H1 (cell line): ENCODE measurements around the gene UGT1A6. TPM values are rescaled to one million over a fixed set of nuclear protein-coding genes. Genes with fewer than 3 reads are reported as not detected.

Experiments
- CTCF ChIA-PET: fragments of 300-600 bp; sonication (Branson Sonifier 250); formaldehyde crosslinking; loops from one replicate; lab custom pipeline; 2021; ENCODE audit not compliant: partially characterized antibody; lab: Charles Lee
- POLR2A ChIA-PET: fragments of 300-600 bp; sonication (Branson Sonifier 250); formaldehyde crosslinking; loops from one replicate; lab custom pipeline; 2021; ENCODE audit warnings: inconsistent platforms; ENCODE audit not compliant: partially characterized antibody; lab: Charles Lee
- DNase-seq, 2 experiments: peaks; one replicate each; pipeline versions ENCODE4 v3.0.0 to v3.0.0-alpha.2; 2010 to 2022; ENCODE audit warnings: low spot score in 2 of 2, low read depth in 1 of 2, mixed read lengths in 1 of 2
- FAIRE-seq: peaks from 2 replicates; lab custom pipeline; 2011; peaks lifted over from hg19 to GRCh38; lab: Jason Lieb, UNC
- H2AFZ ChIP-seq: 2 replicates; pipeline ENCODE4 v1.8.1; 2012; ENCODE audit warnings: low read length, inconsistent platforms
- H2AK5ac ChIP-seq: 2 replicates; pipeline ENCODE4 v1.6.1; 2013; ENCODE audit warnings: low read depth, low read length
- H2BK120ac ChIP-seq: replicated peaks from 2 replicates; pipeline ENCODE3; 2013; ENCODE audit warnings: low read depth, low read length, inconsistent platforms
- H2BK12ac ChIP-seq: 2 replicates; pipeline ENCODE4 v1.6.1; 2013; ENCODE audit warnings: low read depth, low read length
- H2BK15ac ChIP-seq: 2 replicates; pipeline ENCODE4 v1.6.1; 2013; ENCODE audit warnings: low read length
- H2BK20ac ChIP-seq: 2 replicates; pipeline ENCODE4 v1.6.1; 2013; ENCODE audit warnings: low read length
- H2BK5ac ChIP-seq: 2 replicates; pipeline ENCODE4 v1.6.1; 2013; ENCODE audit warnings: low read depth, low read length
- H3K14ac ChIP-seq: 2 replicates; pipeline ENCODE4 v1.6.1; 2013; ENCODE audit warnings: inconsistent platforms; ENCODE audit not compliant: insufficient read length
- H3K18ac ChIP-seq: 2 replicates; pipeline ENCODE4 v1.6.1; 2013; ENCODE audit warnings: low read length; ENCODE audit errors: extremely low read depth
- H3K23ac ChIP-seq: 2 replicates; pipeline ENCODE4 v1.6.1; 2013; ENCODE audit warnings: inconsistent platforms; ENCODE audit not compliant: insufficient read length
- H3K23me2 ChIP-seq: 2 replicates; pipeline ENCODE4 v1.6.1; 2013; ENCODE audit warnings: low read depth, low read length
- H3K27ac ChIP-seq: 2 replicates; pipeline ENCODE4 v1.6.1; 2011; ENCODE audit warnings: low read depth, low read length, inconsistent platforms
- H3K27me3 ChIP-seq, 4 experiments: replicated peaks in 1 of 4; 1 replicate in 1 of 4; 2 replicates in 3 of 4; pipeline versions ENCODE4 v1.6.1 to v1.8.1; 2011 to 2013; ENCODE audit warnings: low read length in 3 of 4, mild to moderate bottlenecking in 3 of 4, inconsistent platforms in 2 of 4, mixed read lengths in 2 of 4, moderate library complexity in 1 of 4; ENCODE audit not compliant: control insufficient read depth in 3 of 4, insufficient read depth in 3 of 4; ENCODE audit errors: extremely low read depth in 1 of 4
- H3K36me3 ChIP-seq, 4 experiments: 2 replicates each; pipeline versions ENCODE4 v1.6.1 to v1.8.1; 2011 to 2013; ENCODE audit warnings: mild to moderate bottlenecking in 4 of 4, low read length in 3 of 4, moderate library complexity in 2 of 4, control low read depth in 1 of 4, inconsistent platforms in 1 of 4; ENCODE audit not compliant: insufficient read depth in 4 of 4, control insufficient read depth in 2 of 4
- H3K4ac ChIP-seq: replicated peaks from 2 replicates; pipeline ENCODE3; 2013; ENCODE audit warnings: low read length, low read depth, mixed read lengths, inconsistent platforms; ENCODE audit not compliant: insufficient read length
- H3K4me1 ChIP-seq, 4 experiments: replicated peaks in 1 of 4; 1 replicate in 1 of 4; 2 replicates in 3 of 4; pipeline versions ENCODE4 v1.6.1 to v1.8.1; 2011 to 2013; ENCODE audit warnings: low read length in 3 of 4, inconsistent platforms in 2 of 4, mixed read lengths in 1 of 4; ENCODE audit not compliant: insufficient read depth in 4 of 4, control insufficient read depth in 3 of 4
- H3K4me2 ChIP-seq, 2 experiments: 2 replicates each; pipeline versions ENCODE4 v1.6.1 to v1.8.1; 2011 to 2013; ENCODE audit warnings: low read depth in 2 of 2, low read length in 2 of 2, control low read depth in 1 of 2, inconsistent platforms in 1 of 2, mild to moderate bottlenecking in 1 of 2; ENCODE audit not compliant: insufficient read depth in 1 of 2
- H3K4me3 ChIP-seq, 4 experiments: fragments of 200-600, 300-600 bp in 1 of 4; sonication (generic), shearing (Covaris generic), sonication (Bioruptor Twin) in 1 of 4; 2 replicates each; pipeline versions ENCODE4 v1.5.1 to v1.8.1; 2011 to 2016; ENCODE audit warnings: low read length in 4 of 4, low read depth in 3 of 4, control low read depth in 2 of 4, inconsistent platforms in 2 of 4, mild to moderate bottlenecking in 2 of 4, mixed read lengths in 1 of 4, moderate library complexity in 1 of 4; ENCODE audit not compliant: insufficient read depth in 2 of 4; ENCODE audit errors: extremely low read depth in 1 of 4
- H3K56ac ChIP-seq: replicated peaks from 2 replicates; pipeline ENCODE3; 2013; ENCODE audit warnings: low read depth, mild to moderate bottlenecking, mixed read lengths, low read length, inconsistent platforms; ENCODE audit not compliant: insufficient read length
- H3K79me1 ChIP-seq: 2 replicates; pipeline ENCODE4 v1.6.1; 2013; ENCODE audit warnings: low read depth, low read length, control low read depth
- H3K79me2 ChIP-seq, 2 experiments: 2 replicates each; pipeline versions ENCODE4 v1.6.1 to v1.8.1; 2012 to 2013; ENCODE audit warnings: low read length in 2 of 2, mild to moderate bottlenecking in 2 of 2, inconsistent platforms in 1 of 2; ENCODE audit not compliant: insufficient read depth in 2 of 2, control insufficient read depth in 1 of 2
- H3K9ac ChIP-seq, 4 experiments: replicated peaks in 1 of 4; 1 replicate in 1 of 4; 2 replicates in 3 of 4; pipeline versions ENCODE4 v1.6.1 to v1.8.1; 2011 to 2013; ENCODE audit warnings: low read depth in 3 of 4, low read length in 3 of 4, control low read depth in 2 of 4, mild to moderate bottlenecking in 2 of 4, moderate library complexity in 2 of 4, inconsistent platforms in 1 of 4; ENCODE audit errors: extremely low read depth in 1 of 4
- H3K9me3 ChIP-seq, 2 experiments: 2 replicates each; pipeline versions ENCODE4 v1.6.1 to v1.8.1; 2012 to 2013; ENCODE audit warnings: mild to moderate bottlenecking in 2 of 2, moderate library complexity in 2 of 2, control low read depth in 1 of 2, inconsistent platforms in 1 of 2, low read depth in 1 of 2, low read length in 1 of 2, mixed read lengths in 1 of 2; ENCODE audit not compliant: insufficient read depth in 2 of 2
- H4K20me1 ChIP-seq, 2 experiments: replicated peaks in 1 of 2; 2 replicates each; pipeline versions ENCODE3 to v1.8.1; 2011 to 2013; ENCODE audit warnings: inconsistent platforms in 2 of 2, low read length in 2 of 2, mild to moderate bottlenecking in 1 of 2; ENCODE audit not compliant: insufficient read depth in 2 of 2, control insufficient read depth in 1 of 2
- H4K5ac ChIP-seq: 2 replicates; pipeline ENCODE4 v1.6.1; 2013; ENCODE audit warnings: low read length, low read depth, mixed read lengths, inconsistent platforms; ENCODE audit not compliant: insufficient read length
- H4K8ac ChIP-seq: 2 replicates; pipeline ENCODE4 v1.8.0; 2013; ENCODE audit warnings: mild to moderate bottlenecking, moderate library complexity, low read length, inconsistent platforms; ENCODE audit not compliant: insufficient read depth; ENCODE audit errors: extremely low read depth
- H4K91ac ChIP-seq: replicated peaks from 2 replicates; pipeline ENCODE3; 2013; ENCODE audit warnings: low read length, mixed read lengths, inconsistent platforms; ENCODE audit not compliant: insufficient read length
- CHD1 ChIP-seq: IDR thresholded peaks from 2 replicates; pipeline ENCODE4 v1.6.1; 2012; ENCODE audit warnings: low read depth, low read length, improper control_type of control experiment
- CHD2 ChIP-seq: IDR thresholded peaks from 2 replicates; pipeline ENCODE4 v1.6.1; 2012; ENCODE audit warnings: low read length, improper control_type of control experiment
- EP300 ChIP-seq, 2 experiments: IDR thresholded peaks; 1 replicate in 1 of 2; 2 replicates in 1 of 2; pipeline ENCODE4 v1.6.1; 2011 to 2012; ENCODE audit warnings: low read depth in 2 of 2, low read length in 2 of 2, mild to moderate bottlenecking in 2 of 2, borderline replicate concordance in 1 of 2, inconsistent platforms in 1 of 2, moderate library complexity in 1 of 2
- RBBP5 ChIP-seq: IDR thresholded peaks from 2 replicates; pipeline ENCODE4 v1.7.1; 2012; ENCODE audit warnings: low read depth, mild to moderate bottlenecking, inconsistent platforms, low read length, moderate library complexity, borderline replicate concordance
- SP4 ChIP-seq: IDR thresholded peaks from 2 replicates; pipeline ENCODE4 v1.6.1; 2012; ENCODE audit warnings: low read length, inconsistent platforms
- polyA plus RNA-seq, 7 experiments: library from polyadenylated mRNA; depleted of rRNA in 3 of 7; stranded (reverse) in 5 of 7; unstranded in 2 of 7; fragments of >200 nt in 5 of 7; fragments of 200-250 nt in 2 of 7; gene quantifications; 1 replicate in 5 of 7; 2 replicates in 1 of 7; 4 replicates in 1 of 7; pipeline versions ENCODE4 v1.2.1 to v1.2.3, GENCODE V29; 2011 to 2013; ENCODE audit warnings: missing spikeins in 2 of 7, mixed read lengths in 2 of 7
- total RNA-seq: library from RNA; stranded (reverse); fragmentation: NEBNext Ultra II Directional; extraction: Animal tissue kit (Norgen Biotek cat#: 25700); gene quantifications from 2 replicates; pipeline ENCODE4 v1.2.1, GENCODE V29; 2021
- TF ChIP-seq, protein P1 (sequence below): IDR thresholded peaks from 2 replicates; pipeline ENCODE4 v1.6.1; 2011; ENCODE audit warnings: low read length, improper control_type of control experiment

Gene UGT1A6
- total and polyA plus RNA-seq, 2 of the 8 experiments (the other 6 are each of a cell fraction or from before 2014, with no cell fraction given), result not detected

DNA sequence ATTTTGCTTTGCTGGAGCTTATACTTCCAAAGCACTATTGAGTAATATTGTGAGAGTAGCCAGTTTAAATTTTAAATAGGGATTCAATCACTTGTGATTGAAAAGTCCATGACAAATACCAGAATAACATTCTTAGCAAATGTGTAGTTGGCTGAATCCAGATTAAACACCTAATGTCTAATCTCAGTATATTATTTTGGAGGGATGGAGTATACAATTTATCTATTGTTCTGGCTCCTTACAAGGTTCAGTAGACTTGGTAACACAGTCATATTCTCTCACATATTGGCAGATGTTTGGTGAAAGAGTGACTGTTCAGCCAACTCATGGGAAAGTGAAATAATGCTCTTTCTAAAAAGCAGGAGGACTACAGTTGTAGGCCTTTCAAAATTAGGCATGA, 18.8 kb upstream of the UGT1A6 start:
- H2AFZ ChIP-seq, result no peak overlapping the region
- FAIRE-seq, result no peak

More for the DNA sequence above, 18.8 kb upstream of the UGT1A6 start:
- Histone ChIP-seq H3K4me3 (no peak overlapping the region), H3K79me2 (no peaks in the 10 kb centered on the region), H3K27me3 (no peaks in the 10 kb centered on the region), H4K20me1 (no peaks in the 10 kb centered on the region), H2AK5ac (no peak overlapping the region), H3K4me1 (no peaks in the 10 kb centered on the region; a peak in 1 of 7 replicates), H3K4ac (no peak overlapping the region), H3K14ac (no peak overlapping the region), H2BK120ac (no peak overlapping the region), H3K9me3 (no peaks in the 10 kb centered on the region), H2BK20ac (no peak overlapping the region), H2BK12ac (no peak overlapping the region), H3K18ac (no peak overlapping the region), H3K9ac (no peak overlapping the region), H4K91ac (no peak overlapping the region), H3K4me2 (no peak overlapping the region), H2BK15ac (no peak overlapping the region), H3K56ac (no peak overlapping the region), H3K79me1 (no peaks in the 10 kb centered on the region), H3K27ac (no peak overlapping the region), H2BK5ac (no peak overlapping the region), H4K5ac (no peak overlapping the region), H4K8ac (no peak overlapping the region), H3K23me2 (no peaks in the 10 kb centered on the region), H3K36me3 (no peaks in the 10 kb centered on the region), H3K23ac (no peak overlapping the region)
- TF ChIP-seq CHD1 (no peak), CHD2 (no peak), EP300 (IDR thresholded peaks at IDR 0.05; ENCODE audit: borderline replicate concordance in 1 of 2, low read depth in 2 of 2, low read length in 2 of 2) (no peak), RBBP5 (no peak), SP4 (no peak)
- TF ChIP-seq, protein P1, sequence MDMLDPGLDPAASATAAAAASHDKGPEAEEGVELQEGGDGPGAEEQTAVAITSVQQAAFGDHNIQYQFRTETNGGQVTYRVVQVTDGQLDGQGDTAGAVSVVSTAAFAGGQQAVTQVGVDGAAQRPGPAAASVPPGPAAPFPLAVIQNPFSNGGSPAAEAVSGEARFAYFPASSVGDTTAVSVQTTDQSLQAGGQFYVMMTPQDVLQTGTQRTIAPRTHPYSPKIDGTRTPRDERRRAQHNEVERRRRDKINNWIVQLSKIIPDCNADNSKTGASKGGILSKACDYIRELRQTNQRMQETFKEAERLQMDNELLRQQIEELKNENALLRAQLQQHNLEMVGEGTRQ, result no peak
- no peak for DNase-seq
- CTCF ChIA-PET, result no interaction called here
- POLR2A ChIA-PET, result no interaction called here
